Small intestine (tissue), 7 donors: ENCODE results near the gene TSPAN9. TPM values are rescaled to one million over a fixed set of nuclear protein-coding genes. Genes with fewer than 3 reads are reported as not detected.

Source experiments
- DNase-seq, 2 donors: peaks; one replicate each; pipeline versions ENCODE4 v3.0.0 to v3.0.0-alpha.2; 2013
- FAIRE-seq: peaks from 2 replicates; lab custom pipeline; 2012; peaks lifted over from hg19 to GRCh38; lab: Jason Lieb, UNC
- H3K27ac ChIP-seq, 3 donors: one replicate each; pipeline ENCODE4 v1.5.1; 2013; ENCODE audit warnings: low read length in 2 of 3, mild to moderate bottlenecking in 2 of 3, control low read depth in 1 of 3, inconsistent platforms in 1 of 3, low read depth in 1 of 3, moderate library complexity in 1 of 3
- H3K27me3 ChIP-seq, 3 donors: one replicate each; pipeline ENCODE4 v1.6.1; 2013; ENCODE audit warnings: low read length in 3 of 3, inconsistent platforms in 1 of 3; ENCODE audit not compliant: control insufficient read depth in 3 of 3, insufficient read depth in 3 of 3
- H3K36me3 ChIP-seq, 3 donors: one replicate each; pipeline ENCODE4 v1.6.1; 2013; ENCODE audit warnings: low read length in 3 of 3, inconsistent platforms in 1 of 3, low read depth in 1 of 3, mild to moderate bottlenecking in 1 of 3, moderate library complexity in 1 of 3; ENCODE audit not compliant: control insufficient read depth in 3 of 3, insufficient read depth in 2 of 3
- H3K4me1 ChIP-seq, 3 donors: one replicate each; pipeline ENCODE4 v1.6.1; 2013; ENCODE audit warnings: low read length in 2 of 3, inconsistent platforms in 1 of 3, low read depth in 1 of 3, mild to moderate bottlenecking in 1 of 3, moderate library complexity in 1 of 3; ENCODE audit not compliant: control insufficient read depth in 3 of 3, insufficient read depth in 2 of 3
- H3K4me3 ChIP-seq, 3 donors: one replicate each; pipeline ENCODE4 v1.5.1; 2013; ENCODE audit warnings: low read length in 3 of 3, control low read depth in 1 of 3, inconsistent platforms in 1 of 3, low read depth in 1 of 3, mild to moderate bottlenecking in 1 of 3, moderate library complexity in 1 of 3
- H3K9me3 ChIP-seq, 2 donors: one replicate each; pipeline ENCODE4 v1.6.1; 2013; ENCODE audit warnings: low read depth in 1 of 2, low read length in 1 of 2; ENCODE audit not compliant: control insufficient read depth in 2 of 2, insufficient read depth in 1 of 2
- WGBS, 3 donors: extraction: QIAGEN DNeasy Blood & Tissue Kit; methylation state at CpG; one replicate each; pipeline ENCODE4 v1.1.7; 2013; 5-methylcytosine and 5-hydroxymethylcytosine counted together
- polyA plus RNA-seq, 4 donors: library from polyadenylated mRNA; stranded (reverse) in 3 of 4; unstranded in 1 of 4; fragments of 200-250 nt in 3 of 4; fragments of 120-200 nt in 1 of 4; gene quantifications; one replicate each; pipeline versions ENCODE4 v1.2.1 to v1.2.3, GENCODE V29; 2013
- donor health status: healthy with polysubstance abuse.
- donor health status: control.
- donor health status: control.
- donor health status: Bipolar disorder and iron deficiency.
- donor health status: healthy.

The TSPAN9 gene
- polyA plus RNA-seq, 4 donors, result 1.3 to 25.5 (median 12.8) TPM

DNA sequence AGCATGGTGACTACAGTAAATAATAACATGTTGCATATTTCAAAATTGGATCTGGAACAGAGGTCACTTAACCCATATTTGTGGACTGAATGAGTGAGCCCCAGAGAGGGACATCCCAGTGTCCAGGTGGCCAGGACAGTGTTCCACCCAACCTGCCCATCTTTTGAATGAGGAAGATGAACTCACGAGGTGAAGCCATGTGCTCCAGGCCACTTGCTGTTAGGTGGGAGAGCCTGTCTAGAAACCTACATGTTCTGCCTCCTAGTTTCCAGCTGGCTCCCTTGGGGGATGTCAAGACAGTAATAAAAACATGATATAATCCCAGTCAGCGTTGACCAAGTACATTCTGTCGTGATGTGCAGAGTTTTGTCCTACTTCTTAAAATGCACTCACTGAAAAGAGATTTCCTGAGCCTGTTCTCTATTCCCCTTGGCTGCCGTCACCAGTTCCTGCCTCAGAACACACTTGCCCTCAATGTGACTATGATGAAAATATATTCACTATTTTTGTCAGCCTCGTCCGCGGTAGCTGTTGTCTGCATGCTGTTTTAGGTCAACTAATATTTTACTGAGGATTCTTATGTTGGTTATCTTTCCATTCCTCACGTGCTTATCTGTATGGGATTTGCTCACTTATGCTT lies 25.7 kb downstream of the TSPAN9 start:
- no peak for FAIRE-seq
- Histone ChIP-seq H3K4me3 (no peak overlapping the region), H3K36me3 (peaks cover 0 to 2% (median 0%) of the 10 kb centered on the region in 3 donors), H3K27me3 (no peaks in the 10 kb centered on the region), H3K4me1 (no peaks in the 10 kb centered on the region), H3K27ac (no peak overlapping the region), H3K9me3 (peaks cover 0 to 8% of the 10 kb centered on the region in 2 donors)
- WGBS, 3 donors, result 65 to 81% (median 80%) methylated on average over 8 of the region's 8 CpGs
- no peak for DNase-seq

DNA sequence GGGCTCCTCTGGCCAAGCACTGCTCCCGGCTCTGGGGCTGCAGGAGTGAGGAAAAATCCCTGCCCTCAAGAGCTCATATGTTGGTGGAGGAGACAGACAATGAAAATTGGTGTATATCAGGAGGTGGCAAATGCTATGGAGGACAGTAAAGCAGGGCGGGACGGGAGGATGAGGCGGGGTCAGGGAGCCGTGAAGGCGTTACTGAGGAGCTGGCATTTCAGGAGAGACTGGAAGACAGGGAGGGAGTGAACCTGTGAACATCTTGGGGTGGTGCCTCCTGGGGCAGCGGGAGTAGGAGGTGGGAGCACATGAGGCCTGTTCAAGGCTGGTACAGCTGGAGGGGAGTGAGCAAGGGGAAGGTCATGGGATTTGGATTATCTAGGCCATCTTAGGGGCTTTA lies 26.6 kb downstream of the TSPAN9 start:
- H3K36me3 ChIP-seq, result peaks cover 0 to 2% (median 0%) of the 10 kb centered on the region in 3 donors
- no peak overlapping the region for H3K27ac ChIP-seq
- H3K9me3 ChIP-seq, result peaks cover 0 to 2% of the 10 kb centered on the region in 2 donors
- H3K4me3 ChIP-seq, result no peak overlapping the region
- DNase-seq (no peak), FAIRE-seq (no peak)
- H3K4me1 ChIP-seq, result no peaks in the 10 kb centered on the region
- H3K27me3 ChIP-seq, result no peaks in the 10 kb centered on the region
- WGBS, 3 donors, result 84 to 92% (median 88%) methylated on average over 7 of the region's 7 CpGs

DNA sequence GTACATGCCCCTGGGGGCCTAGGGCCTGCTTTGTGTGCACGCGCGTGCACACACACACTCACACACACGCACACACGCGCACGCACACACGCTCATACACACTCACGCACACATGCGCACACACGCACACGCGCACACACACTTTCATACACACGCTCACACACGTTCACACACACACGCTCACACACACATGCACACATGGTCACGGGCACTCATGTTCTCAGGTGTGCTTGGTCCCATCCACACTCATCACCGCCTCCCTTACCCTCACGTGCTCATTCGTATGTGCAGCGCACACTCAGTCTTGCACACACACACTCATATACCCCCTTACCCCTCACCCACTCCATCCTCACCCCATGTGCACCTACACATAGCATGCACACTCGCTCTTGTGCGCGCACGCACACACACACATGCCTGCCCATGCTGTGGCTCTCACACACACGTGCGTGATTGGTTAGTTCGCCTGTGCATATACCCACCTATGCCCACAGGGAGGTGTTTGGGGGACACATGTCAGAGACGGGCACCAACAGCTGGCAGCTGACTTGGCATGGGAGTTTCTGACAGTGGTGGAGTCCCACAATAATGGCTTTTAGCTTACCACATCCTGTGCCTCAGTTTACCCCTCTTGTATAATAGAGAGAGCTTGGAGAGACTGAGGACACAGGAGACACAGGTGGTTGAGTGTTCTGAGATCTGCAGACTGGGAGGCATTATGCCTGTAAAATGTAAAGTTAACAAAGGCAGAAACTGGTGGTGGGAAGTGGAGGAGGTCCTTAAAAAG lies 28.7 kb downstream of the TSPAN9 start:
- no peaks in the 10 kb centered on the region for H3K9me3 ChIP-seq
- WGBS, 3 donors, result 91 to 92% (median 92%) methylated on average over 29 of the region's 29 CpGs
- H3K36me3 ChIP-seq, result peaks cover 0 to 3% (median 0%) of the 10 kb centered on the region in 3 donors
- FAIRE-seq, result no peak
- no peak for DNase-seq
- no peak overlapping the region for H3K27ac ChIP-seq
- no peaks in the 10 kb centered on the region for H3K4me1 ChIP-seq
- H3K27me3 ChIP-seq, result no peaks in the 10 kb centered on the region
- H3K4me3 ChIP-seq, result no peak overlapping the region

DNA sequence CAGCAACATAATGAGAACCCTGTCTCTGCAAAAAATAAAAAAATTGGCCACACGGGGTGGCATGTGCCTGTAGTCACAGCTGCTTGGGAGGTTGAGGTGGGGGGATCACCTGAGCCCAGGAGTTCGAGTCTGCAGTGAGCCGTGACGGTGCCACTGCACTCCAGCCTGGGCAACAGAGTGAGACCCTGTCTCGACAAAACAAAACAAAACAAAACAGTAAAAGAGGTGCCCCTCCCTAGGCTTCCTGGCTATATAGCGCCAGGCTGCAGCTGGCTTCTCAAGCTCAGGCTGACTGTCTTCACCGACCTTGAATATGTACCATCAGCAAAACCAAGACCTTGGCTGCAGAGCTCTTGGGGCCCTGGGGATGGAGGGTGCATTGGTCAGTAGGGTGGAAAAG lies 29.4 kb downstream of the TSPAN9 start:
- Histone ChIP-seq H3K27me3 (no peaks in the 10 kb centered on the region), H3K4me1 (no peaks in the 10 kb centered on the region), H3K36me3 (peaks cover 0 to 4% (median 0%) of the 10 kb centered on the region in 3 donors), H3K4me3 (no peak overlapping the region), H3K27ac (no peak overlapping the region), H3K9me3 (no peaks in the 10 kb centered on the region)
- DNase-seq, result no peak
- 71 to 75% (median 73%) methylated on average over 7 of the region's 7 CpGs for WGBS, 3 donors
- no peak for FAIRE-seq

DNA sequence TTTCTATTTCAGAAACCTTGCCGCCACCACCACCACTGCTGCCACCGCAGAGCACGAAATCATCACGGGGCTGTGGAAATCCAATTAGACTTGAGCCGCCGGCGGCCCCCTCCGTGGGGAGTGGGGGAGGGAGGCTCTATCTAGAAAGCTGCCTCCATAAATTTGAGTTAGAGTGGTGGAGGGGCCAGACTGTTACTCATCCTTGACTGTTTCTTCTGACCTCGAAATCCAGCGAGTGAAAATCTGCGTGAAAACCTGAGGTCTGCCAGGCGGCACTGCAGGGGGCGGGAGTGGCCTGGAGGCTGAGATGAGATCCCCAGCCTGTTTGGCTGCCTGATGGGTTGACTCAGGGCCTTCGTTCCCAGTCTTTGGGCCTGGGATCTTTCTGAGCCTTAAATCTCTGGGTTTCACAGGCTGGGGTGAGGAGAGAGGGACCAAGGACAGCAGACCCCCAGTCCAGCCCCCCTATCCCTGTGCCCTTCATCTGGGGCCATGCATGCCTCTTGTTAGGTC lies 29.9 kb downstream of the TSPAN9 start:
- FAIRE-seq, result no peak
- DNase-seq, result no peak
- H3K27me3 ChIP-seq, result no peaks in the 10 kb centered on the region
- H3K4me3 ChIP-seq, result no peak overlapping the region
- H3K27ac ChIP-seq, result no peak overlapping the region
- no peaks in the 10 kb centered on the region for H3K4me1 ChIP-seq
- peaks cover 0 to 3% (median 0%) of the 10 kb centered on the region in 3 donors for H3K36me3 ChIP-seq
- WGBS, 3 donors, result 78 to 86% (median 85%) methylated on average over 14 of the region's 14 CpGs
- H3K9me3 ChIP-seq, result no peaks in the 10 kb centered on the region

DNA sequence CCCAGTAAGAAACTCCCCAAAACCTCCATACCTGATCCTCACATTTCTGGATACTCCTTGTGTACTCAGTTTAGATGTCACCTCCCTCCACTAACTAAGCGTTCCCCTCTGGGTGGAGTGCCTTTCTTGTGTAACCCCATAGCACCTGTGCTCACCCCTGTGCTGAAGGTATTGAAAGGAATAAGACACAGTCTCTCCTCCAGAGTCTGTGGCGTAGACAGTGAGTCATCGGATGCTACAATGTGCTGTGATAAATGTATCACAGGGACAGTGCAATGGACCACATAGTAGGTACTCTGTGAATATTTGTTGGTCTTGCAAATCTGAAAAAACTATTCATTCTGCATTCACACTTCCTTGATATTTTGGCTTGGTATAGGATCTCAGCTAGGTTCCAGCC lies 30.8 kb downstream of the TSPAN9 start:
- peaks cover 0 to 3% (median 0%) of the 10 kb centered on the region in 3 donors for H3K36me3 ChIP-seq
- no peaks in the 10 kb centered on the region for H3K9me3 ChIP-seq
- FAIRE-seq (no peak), DNase-seq (no peak)
- H3K4me3 ChIP-seq, result no peak overlapping the region
- no peaks in the 10 kb centered on the region for H3K4me1 ChIP-seq
- no peak overlapping the region for H3K27ac ChIP-seq
- WGBS, 3 donors, result 88 to 89% (median 89%) methylated on average over 3 of the region's 3 CpGs
- H3K27me3 ChIP-seq, result no peaks in the 10 kb centered on the region

DNA sequence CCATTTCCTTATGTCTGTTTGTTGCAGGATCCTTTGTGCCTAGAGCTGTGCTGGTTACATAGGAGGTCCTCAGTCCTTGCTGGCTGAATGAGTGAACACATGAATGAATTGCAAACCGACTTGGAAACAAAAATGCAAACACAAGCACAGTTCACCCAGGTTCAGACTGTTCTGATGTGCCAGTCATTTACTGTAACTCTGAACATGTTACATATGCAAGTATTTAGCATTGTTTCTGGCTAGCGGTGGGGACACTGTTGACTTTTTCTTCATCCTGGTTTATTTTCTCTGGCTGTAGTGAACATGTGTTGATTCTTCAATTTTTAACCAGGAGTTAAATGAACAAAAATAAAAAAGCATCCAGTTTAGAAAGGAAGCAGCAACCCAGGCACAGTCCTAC lies 33.4 kb downstream of the TSPAN9 start:
- H3K4me3 ChIP-seq, result no peak overlapping the region
- no peak for DNase-seq
- no peaks in the 10 kb centered on the region for H3K4me1 ChIP-seq
- H3K36me3 ChIP-seq, result peaks cover 0 to 3% (median 0%) of the 10 kb centered on the region in 3 donors
- no peak overlapping the region for H3K27ac ChIP-seq
- no peak for FAIRE-seq
- 66 to 85% (median 80%) methylated on average over 2 of the region's 2 CpGs for WGBS, 3 donors
- H3K27me3 ChIP-seq, result peaks cover 0 to 3% (median 0%) of the 10 kb centered on the region in 3 donors
- H3K9me3 ChIP-seq, result no peaks in the 10 kb centered on the region

DNA sequence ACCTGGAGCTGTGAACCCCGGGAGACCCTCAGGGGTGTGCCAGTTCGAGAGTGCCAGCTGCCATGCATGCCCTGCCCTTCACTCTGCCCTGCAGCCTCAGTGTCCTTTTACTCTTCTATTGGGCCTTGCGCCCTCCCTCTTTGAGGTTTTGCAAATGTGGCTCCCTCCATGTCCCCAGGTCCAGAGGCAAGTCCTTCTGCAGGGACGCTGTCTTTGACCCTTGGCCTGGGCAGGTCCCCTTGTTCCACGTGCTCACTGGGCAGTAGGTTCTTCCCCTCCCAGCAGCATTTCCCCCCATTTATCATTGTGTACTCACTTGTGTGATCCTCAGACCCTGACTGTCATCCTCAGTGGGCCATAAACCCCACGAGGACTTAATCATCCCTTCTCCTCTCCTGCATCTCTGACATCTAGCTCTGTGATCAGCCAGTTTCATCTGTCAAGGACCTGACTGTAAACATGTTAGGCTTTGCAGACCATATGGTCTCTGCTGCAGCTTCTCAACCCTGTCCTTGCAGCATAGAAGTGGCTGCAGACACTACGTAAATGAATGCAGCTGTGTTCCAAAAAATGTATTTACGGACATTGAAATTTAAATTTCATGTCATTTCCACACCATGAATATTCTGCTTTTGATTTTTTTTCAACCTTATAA lies 36.6 kb downstream of the TSPAN9 start:
- Histone ChIP-seq H3K36me3 (peaks cover 0 to 3% (median 0%) of the 10 kb centered on the region in 3 donors), H3K9me3 (no peaks in the 10 kb centered on the region), H3K4me1 (no peaks in the 10 kb centered on the region), H3K4me3 (no peak overlapping the region), H3K27me3 (peaks cover 0 to 3% (median 0%) of the 10 kb centered on the region in 3 donors), H3K27ac (no peak overlapping the region)
- WGBS, 3 donors, result 70 to 74% (median 70%) methylated on average over 8 of the region's 8 CpGs
- no peak for DNase-seq
- no peak for FAIRE-seq
